AG09309 (cell line): Measurements from ENCODE around the gene RGS3.

ENCODE experiments used
- DNase-seq: peaks from one replicate; pipeline ENCODE4 v3.0.0-alpha.2; 2010; ENCODE audit warnings: low read depth
- H3K4me3 ChIP-seq: 2 replicates; pipeline ENCODE4 v1.5.1; 2011; ENCODE audit warnings: mild to moderate bottlenecking, low read depth, low read length, moderate library complexity; ENCODE audit not compliant: control insufficient read depth
- TF ChIP-seq, protein P1 (sequence below): IDR thresholded peaks from 2 replicates; pipeline ENCODE4 v1.5.1; 2011; ENCODE audit warnings: mild to moderate bottlenecking, low read depth, low read length, inconsistent platforms; ENCODE audit not compliant: insufficient read depth, control insufficient read depth; ENCODE audit errors: missing control alignments

RGS3 gene

DNA sequence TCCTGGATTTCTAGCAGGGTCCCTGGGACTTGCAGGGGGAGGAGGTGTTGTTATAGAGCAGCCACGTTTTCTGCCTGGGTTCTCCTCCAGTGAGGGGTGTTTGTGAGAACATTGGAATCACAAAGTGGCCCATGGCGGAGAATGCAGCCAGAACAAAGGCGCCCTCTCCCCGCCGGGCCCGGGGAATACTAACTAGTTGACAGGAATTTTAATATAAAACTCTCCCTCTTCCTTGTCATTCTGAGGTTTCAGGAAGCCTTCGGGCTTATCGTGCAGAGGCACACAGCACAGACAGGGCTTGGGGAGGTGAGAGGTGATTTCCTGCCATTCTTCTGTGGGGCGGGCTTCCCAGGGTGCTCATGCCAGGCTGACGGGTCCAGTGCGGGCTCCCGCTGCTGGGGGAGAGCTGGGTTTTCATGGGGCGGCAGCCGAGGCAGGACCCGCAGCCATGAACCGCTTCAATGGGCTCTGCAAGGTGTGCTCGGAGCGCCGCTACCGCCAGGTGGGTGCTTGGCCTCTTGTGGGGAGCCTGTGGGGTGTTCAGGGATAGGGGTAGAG is 37.7 kb downstream of the RGS3 start:
- DNase-seq, result no peak
- TF ChIP-seq, protein P1, sequence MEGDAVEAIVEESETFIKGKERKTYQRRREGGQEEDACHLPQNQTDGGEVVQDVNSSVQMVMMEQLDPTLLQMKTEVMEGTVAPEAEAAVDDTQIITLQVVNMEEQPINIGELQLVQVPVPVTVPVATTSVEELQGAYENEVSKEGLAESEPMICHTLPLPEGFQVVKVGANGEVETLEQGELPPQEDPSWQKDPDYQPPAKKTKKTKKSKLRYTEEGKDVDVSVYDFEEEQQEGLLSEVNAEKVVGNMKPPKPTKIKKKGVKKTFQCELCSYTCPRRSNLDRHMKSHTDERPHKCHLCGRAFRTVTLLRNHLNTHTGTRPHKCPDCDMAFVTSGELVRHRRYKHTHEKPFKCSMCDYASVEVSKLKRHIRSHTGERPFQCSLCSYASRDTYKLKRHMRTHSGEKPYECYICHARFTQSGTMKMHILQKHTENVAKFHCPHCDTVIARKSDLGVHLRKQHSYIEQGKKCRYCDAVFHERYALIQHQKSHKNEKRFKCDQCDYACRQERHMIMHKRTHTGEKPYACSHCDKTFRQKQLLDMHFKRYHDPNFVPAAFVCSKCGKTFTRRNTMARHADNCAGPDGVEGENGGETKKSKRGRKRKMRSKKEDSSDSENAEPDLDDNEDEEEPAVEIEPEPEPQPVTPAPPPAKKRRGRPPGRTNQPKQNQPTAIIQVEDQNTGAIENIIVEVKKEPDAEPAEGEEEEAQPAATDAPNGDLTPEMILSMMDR, result no peak
- no peak overlapping the region for H3K4me3 ChIP-seq

- DNase-seq, result no peak
- TF ChIP-seq, protein P1, result no peak
- no peak overlapping the region for H3K4me3 ChIP-seq
Measured at GRCh38 chr9:113501852-113502251, 38.3 kb downstream of the RGS3 start.

DNA sequence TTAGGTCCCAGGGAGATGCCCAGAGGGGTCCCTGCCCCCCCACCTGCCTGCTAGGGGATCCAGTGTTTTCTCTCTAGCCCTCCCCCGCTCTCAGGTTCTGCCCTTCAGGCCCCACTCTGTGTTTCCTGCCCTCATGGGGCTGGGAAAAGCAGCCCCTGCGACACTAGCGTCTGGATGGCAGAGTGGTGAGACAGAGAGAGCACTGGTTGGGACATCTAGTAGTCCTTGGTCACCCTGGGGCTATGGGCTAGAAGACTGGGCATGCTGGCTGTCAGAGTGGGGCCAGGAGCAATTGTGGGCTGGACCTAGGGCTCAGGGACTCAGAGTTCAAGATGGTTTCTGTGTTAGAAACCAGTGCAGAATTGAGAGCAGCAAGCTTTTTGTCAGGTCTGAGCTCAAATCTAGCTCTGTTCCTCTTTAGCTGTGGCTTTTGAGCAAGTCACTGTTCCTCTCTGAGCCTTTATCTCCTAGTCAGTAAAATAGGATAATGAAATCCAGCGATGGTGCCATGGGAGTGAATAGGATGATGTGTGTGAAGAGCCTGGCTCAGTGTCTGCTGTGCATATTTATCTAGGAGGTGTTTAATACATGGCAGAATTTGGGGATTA is 39.0 kb downstream of the RGS3 start:
- TF ChIP-seq, protein P1, result no peak
- no peak overlapping the region for H3K4me3 ChIP-seq

GRCh38 chr9:113503131-113503541 is 39.6 kb downstream of the RGS3 start:
- no peak for DNase-seq
- H3K4me3 ChIP-seq, result no peak overlapping the region
- TF ChIP-seq, protein P1, result no peak

More for the DNA sequence above, 39.0 kb downstream of the RGS3 start:
- no peak for DNase-seq

DNA sequence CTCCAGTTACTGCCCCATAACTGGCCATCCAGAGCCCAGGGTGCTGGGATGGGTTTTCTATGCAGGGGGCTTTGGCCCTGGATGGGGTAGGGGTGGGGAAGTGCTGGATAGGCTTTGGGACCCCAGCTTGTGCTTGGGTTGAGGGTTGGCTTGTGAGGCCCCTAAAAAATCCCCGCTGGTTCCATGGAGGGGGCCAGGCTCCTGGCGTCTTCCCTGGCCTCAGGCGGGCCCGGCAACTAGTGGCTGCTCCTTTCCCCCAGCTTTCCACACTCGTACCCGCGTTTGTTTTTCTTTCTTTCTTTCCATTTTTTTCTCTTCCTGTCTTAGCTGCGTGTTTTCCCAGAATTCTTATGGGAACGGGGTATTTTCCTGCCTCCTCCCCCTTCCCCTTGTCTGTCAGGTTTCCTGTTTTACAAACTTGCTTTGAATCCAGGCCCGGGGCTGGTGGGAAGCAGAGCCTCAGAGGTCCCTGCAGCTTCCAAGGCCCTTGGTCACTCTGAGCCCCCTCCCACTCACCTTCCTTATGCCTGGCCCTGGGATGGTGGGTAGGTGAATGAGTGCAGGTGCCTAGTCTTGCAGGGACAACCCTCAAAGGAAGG is 40.2 kb downstream of the RGS3 start:
- DNase-seq, result no peak
- TF ChIP-seq, protein P1, result no peak
- H3K4me3 ChIP-seq, result no peak overlapping the region

DNA sequence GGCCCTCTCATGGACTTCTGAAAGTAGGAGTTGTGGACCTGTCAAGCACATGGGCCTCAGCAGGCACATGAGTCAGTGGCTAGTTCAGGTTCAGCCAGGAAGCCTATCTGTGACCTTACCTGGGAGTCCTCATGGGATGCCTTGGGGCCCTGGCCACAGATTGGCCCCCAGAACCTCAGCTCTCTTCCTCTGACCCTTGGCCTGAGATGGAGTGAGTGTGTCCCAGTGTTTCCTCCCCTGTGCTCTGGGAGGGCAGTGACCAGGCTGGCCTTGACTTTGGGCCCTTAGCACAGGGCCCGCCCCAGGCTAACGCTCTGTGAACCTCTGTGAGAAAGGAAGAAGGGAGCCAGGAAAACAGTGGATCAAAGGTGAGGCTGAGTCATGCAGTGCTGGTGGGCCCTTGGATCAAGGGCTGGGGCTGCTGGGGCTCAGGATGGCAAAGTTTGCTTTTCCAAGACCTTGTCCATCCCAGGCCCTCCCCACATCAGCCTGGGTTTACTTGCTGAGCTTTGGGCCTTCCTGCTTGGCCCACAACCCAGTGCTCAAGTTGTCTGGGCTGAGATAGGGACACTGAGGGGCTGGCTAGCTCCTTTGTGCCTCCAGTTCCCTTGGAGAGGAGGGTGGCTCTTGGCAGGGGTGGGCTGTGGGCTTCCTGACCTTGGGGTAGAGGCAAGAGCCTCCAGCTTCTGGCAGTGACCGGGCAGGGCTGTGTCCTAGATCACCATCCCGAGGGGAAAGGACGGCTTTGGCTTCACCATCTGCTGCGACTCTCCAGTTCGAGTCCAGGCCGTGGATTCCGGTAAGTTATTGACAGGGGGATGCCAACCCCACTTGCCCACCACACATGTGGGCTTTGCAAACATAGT is 41.4 kb downstream of the RGS3 start:
- TF ChIP-seq, protein P1, result no peak
- H3K4me3 ChIP-seq, result no peak overlapping the region
- DNase-seq, result no peak
